Karpas-422 (cell line): ENCODE results near the gene RAD9A. TPM values are rescaled to one million over a fixed set of nuclear protein-coding genes. Genes with fewer than 3 reads are reported as not detected.

Experiments used
- DNase-seq: peaks from one replicate; pipeline ENCODE4 v3.0.0-alpha.2; 2015
- H2AFZ ChIP-seq: fragments of 200-600 bp; sonication (generic); 2 replicates; pipeline ENCODE4 v1.6.1; 2014; ENCODE audit warnings: antibody characterized with exemption, low read length, mixed read lengths
- H3K27ac ChIP-seq: fragments of 200-600 bp; sonication (generic); 2 replicates; pipeline ENCODE4 v1.5.1; 2014; ENCODE audit warnings: mild to moderate bottlenecking, low read length, moderate library complexity
- H3K27me3 ChIP-seq: fragments of 200-600 bp; sonication (generic); 2 replicates; pipeline ENCODE4 v1.6.1; 2014; ENCODE audit warnings: low read length, mixed read lengths
- H3K36me3 ChIP-seq: fragments of 200-600 bp; sonication (generic); 2 replicates; pipeline ENCODE4 v1.6.1; 2014; ENCODE audit warnings: low read length, mixed read lengths; ENCODE audit not compliant: insufficient read depth
- H3K4me1 ChIP-seq: fragments of 200-600 bp; sonication (generic); 2 replicates; pipeline ENCODE4 v1.6.1; 2014; ENCODE audit warnings: mild to moderate bottlenecking, low read length, mixed read lengths
- H3K4me2 ChIP-seq: fragments of 200-600 bp; sonication (generic); 2 replicates; pipeline ENCODE4 v1.6.1; 2014; ENCODE audit warnings: low read length, low read depth, mild to moderate bottlenecking; ENCODE audit not compliant: poor library complexity, severe bottlenecking
- H3K4me3 ChIP-seq: fragments of 200-600 bp; sonication (generic); 2 replicates; pipeline ENCODE4 v1.5.1; 2014; ENCODE audit warnings: mild to moderate bottlenecking, antibody characterized with exemption, low read length, mixed read lengths
- H3K79me2 ChIP-seq: fragments of 200-600 bp; sonication (generic); 2 replicates; pipeline ENCODE4 v1.6.1; 2014; ENCODE audit warnings: mild to moderate bottlenecking, low read length, mixed read lengths
- H3K9ac ChIP-seq: fragments of 200-600 bp; sonication (generic); 2 replicates; pipeline ENCODE4 v1.6.0; 2014; ENCODE audit warnings: low read length
- H3K9me2 ChIP-seq: fragments of 200-600 bp; sonication (generic), shearing (Covaris generic); replicated peaks from 2 replicates; pipeline ENCODE4 v1.6.0; 2014; ENCODE audit warnings: mild to moderate bottlenecking, low read length, moderate library complexity; ENCODE audit not compliant: insufficient read depth
- H3K9me3 ChIP-seq: fragments of 300-700, 200-600 bp; sonication (generic); 2 replicates; pipeline ENCODE4 v1.6.1; 2014; ENCODE audit warnings: low read length, mixed read lengths
- H4K20me1 ChIP-seq: fragments of 200-600 bp; sonication (generic); 2 replicates; pipeline ENCODE4 v1.6.1; 2014; ENCODE audit warnings: mild to moderate bottlenecking, antibody characterized with exemption, low read length, low read depth; ENCODE audit not compliant: insufficient read depth
- total RNA-seq: library from RNA; depleted of rRNA; stranded (reverse); fragments of >200 nt; shearing (Covaris generic); gene quantifications from 2 replicates; pipeline ENCODE4 v1.2.3, GENCODE V29; 2014; ENCODE audit warnings: low replicate concordance

The RAD9A gene
- total RNA-seq, 1 experiment from 2014 or later, result 14.8 TPM

DNA sequence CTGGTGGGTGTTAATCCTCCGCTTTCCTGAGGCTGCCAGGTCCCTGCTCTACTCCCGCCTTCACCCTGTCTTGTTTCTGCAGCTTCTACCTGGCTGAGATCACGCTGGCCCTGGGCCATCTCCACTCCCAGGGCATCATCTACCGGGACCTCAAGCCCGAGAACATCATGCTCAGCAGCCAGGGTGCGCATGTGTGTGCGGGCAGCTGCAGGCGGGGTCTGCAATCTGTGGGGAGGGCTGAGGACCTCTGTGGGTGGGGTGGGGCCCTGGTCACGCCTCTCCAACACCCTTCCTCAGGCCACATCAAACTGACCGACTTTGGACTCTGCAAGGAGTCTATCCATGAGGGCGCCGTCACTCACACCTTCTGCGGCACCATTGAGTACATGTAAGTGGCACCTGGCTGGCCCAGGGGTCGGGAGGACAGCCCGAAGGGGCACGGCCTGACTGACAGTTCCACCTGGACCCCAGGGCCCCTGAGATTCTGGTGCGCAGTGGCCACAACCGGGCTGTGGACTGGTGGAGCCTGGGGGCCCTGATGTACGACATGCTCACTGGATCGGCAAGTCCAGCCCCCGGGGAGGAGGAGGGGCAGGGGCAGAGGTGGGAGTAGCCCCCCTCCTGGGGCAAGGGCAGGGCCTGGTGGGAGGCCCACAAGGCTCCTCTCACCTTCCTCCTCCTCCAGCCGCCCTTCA, 41.0 kb downstream of the RAD9A start:
- no peaks in the 10 kb centered on the region for H3K9me2 ChIP-seq
- peaks cover 7% of the 10 kb centered on the region; the same call in 1 of the 2 replicates for H4K20me1 ChIP-seq
- peak overlapping the region; percentile 100 for H3K27ac ChIP-seq
- peaks cover 30% of the 10 kb centered on the region for H3K79me2 ChIP-seq
- H3K27me3 ChIP-seq, result no peaks in the 10 kb centered on the region
- peaks cover 56% of the 10 kb centered on the region for H3K4me1 ChIP-seq
- peaks cover 5% of the 10 kb centered on the region; the same call in 1 of the 2 replicates for H3K36me3 ChIP-seq
- no peaks in the 10 kb centered on the region for H3K9me3 ChIP-seq
- no peak for DNase-seq
- H3K4me3 ChIP-seq, result no peak overlapping the region
- H3K4me2 ChIP-seq, result peak overlapping the region; percentile 73
- H3K9ac ChIP-seq, result peak overlapping the region; percentile 95; the same call in 1 of the 2 replicates
- H2AFZ ChIP-seq, result no peak overlapping the region

DNA sequence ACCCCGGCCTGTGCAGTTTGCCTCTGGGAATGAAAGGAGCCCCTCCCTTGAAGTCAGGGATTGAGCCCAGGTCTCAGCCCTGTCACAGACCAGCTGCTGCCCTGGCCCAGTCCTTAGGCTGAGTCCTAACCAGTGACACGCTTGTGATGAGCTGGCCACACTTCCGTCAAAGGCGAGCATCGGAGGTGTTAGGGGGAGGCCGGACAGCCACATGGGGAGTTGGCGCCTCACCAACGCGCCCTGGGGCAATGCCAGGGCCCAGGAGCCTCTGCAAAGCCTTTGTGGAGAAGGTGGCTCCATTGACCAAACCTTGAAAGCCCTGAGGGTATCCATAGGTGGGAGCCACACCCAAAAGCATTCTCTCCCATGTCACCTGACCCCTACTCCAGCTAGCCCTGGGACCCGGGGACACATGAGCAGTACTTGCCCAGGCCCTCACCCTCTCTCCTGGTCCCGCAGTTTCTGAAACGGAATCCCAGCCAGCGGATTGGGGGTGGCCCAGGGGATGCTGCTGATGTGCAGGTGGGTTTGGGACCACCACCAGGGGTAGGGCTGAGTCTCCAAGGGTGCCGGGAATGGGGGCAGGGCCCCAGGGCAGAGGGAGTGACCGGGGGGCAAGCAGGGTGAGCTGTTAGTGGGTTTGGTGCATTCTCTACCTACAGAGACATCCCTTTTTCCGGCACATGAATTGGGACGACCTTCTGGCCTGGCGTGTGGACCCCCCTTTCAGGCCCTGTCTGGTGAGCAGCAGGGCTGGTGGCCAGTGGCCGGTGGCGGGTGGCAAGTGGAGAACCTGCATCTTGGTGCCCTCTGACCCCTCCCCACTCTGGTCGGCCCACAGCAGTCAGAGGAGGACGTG, 42.0 kb downstream of the RAD9A start:
- Histone ChIP-seq H3K9ac (peak overlapping the region; percentile 95), H3K4me3 (peak overlapping the region; percentile 86; the same call in 1 of the 2 replicates), H3K27me3 (no peaks in the 10 kb centered on the region), H3K9me2 (no peaks in the 10 kb centered on the region), H3K4me1 (peaks cover 64% of the 10 kb centered on the region), H4K20me1 (peaks cover 7% of the 10 kb centered on the region; the same call in 1 of the 2 replicates), H2AFZ (no peak overlapping the region), H3K4me2 (peak overlapping the region; percentile 73), H3K9me3 (no peaks in the 10 kb centered on the region), H3K36me3 (peaks cover 5% of the 10 kb centered on the region; the same call in 1 of the 2 replicates), H3K27ac (peak overlapping the region; percentile 100), H3K79me2 (peaks cover 28% of the 10 kb centered on the region)
- DNase-seq, result peak; percentile 68

DNA sequence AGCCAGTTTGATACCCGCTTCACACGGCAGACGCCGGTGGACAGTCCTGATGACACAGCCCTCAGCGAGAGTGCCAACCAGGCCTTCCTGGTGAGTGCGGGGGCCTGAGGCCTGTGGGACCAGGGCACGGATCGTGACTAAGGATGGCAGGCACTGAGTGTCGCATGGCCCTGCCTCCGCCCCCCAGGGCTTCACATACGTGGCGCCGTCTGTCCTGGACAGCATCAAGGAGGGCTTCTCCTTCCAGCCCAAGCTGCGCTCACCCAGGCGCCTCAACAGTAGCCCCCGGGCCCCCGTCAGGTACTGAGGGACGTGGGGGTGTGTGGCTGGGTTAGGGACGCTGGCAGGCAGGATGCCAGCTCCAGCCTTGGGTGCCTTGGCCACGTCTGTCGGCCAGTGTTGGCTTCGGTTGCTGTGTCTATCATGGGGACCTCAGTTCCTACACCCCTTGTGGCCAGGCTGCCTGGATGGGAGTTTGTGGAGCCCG, 42.7 kb downstream of the RAD9A start:
- no peaks in the 10 kb centered on the region for H3K9me3 ChIP-seq
- peak overlapping the region; percentile 100 for H3K27ac ChIP-seq
- H3K79me2 ChIP-seq, result peaks cover 28% of the 10 kb centered on the region
- no peak overlapping the region for H2AFZ ChIP-seq
- H3K4me2 ChIP-seq, result peak overlapping the region; percentile 73
- H3K36me3 ChIP-seq, result peaks cover 5% of the 10 kb centered on the region; the same call in 1 of the 2 replicates
- peaks cover 66% of the 10 kb centered on the region for H3K4me1 ChIP-seq
- peak; percentile 73 for DNase-seq
- H3K27me3 ChIP-seq, result no peaks in the 10 kb centered on the region
- no peaks in the 10 kb centered on the region for H3K9me2 ChIP-seq
- H4K20me1 ChIP-seq, result peaks cover 7% of the 10 kb centered on the region; the same call in 1 of the 2 replicates
- peak overlapping the region; percentile 86; the same call in 1 of the 2 replicates for H3K4me3 ChIP-seq
- peak overlapping the region; percentile 95 for H3K9ac ChIP-seq

DNA sequence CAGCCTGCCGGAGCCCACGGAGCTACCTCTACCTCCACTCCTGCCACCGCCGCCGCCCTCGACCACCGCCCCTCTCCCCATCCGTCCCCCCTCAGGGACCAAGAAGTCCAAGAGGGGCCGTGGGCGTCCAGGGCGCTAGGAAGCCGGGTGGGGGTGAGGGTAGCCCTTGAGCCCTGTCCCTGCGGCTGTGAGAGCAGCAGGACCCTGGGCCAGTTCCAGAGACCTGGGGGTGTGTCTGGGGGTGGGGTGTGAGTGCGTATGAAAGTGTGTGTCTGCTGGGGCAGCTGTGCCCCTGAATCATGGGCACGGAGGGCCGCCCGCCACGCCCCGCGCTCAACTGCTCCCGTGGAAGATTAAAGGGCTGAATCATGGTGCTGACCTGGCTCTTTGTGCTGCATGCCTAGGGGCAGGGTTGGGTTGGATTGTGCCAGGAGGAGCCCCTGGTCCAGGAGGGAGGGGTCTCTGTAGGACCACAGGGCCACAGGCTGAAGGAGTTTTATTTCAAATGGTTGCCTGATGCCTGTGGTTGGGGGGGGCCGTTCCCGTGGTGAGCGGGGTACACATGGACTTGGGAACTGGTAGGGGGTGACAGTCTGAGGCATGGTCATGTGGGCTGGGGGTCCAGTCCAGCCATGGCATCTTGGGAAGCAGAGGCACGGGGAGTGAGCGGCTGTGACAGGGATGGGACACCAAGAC, 43.4 kb downstream of the RAD9A start:
- Histone ChIP-seq H3K4me3 (peak overlapping the region; percentile 86; the same call in 1 of the 2 replicates), H3K79me2 (peaks cover 24% of the 10 kb centered on the region), H3K4me1 (peaks cover 63% of the 10 kb centered on the region), H3K9ac (peak overlapping the region; percentile 95), H4K20me1 (peaks cover 7% of the 10 kb centered on the region; the same call in 1 of the 2 replicates), H3K9me3 (no peaks in the 10 kb centered on the region), H3K9me2 (no peaks in the 10 kb centered on the region), H2AFZ (no peak overlapping the region), H3K27ac (peak overlapping the region; percentile 100), H3K4me2 (peak overlapping the region; percentile 73), H3K36me3 (peaks cover 5% of the 10 kb centered on the region; the same call in 1 of the 2 replicates), H3K27me3 (no peaks in the 10 kb centered on the region)
- DNase-seq, result peak; percentile 78

DNA sequence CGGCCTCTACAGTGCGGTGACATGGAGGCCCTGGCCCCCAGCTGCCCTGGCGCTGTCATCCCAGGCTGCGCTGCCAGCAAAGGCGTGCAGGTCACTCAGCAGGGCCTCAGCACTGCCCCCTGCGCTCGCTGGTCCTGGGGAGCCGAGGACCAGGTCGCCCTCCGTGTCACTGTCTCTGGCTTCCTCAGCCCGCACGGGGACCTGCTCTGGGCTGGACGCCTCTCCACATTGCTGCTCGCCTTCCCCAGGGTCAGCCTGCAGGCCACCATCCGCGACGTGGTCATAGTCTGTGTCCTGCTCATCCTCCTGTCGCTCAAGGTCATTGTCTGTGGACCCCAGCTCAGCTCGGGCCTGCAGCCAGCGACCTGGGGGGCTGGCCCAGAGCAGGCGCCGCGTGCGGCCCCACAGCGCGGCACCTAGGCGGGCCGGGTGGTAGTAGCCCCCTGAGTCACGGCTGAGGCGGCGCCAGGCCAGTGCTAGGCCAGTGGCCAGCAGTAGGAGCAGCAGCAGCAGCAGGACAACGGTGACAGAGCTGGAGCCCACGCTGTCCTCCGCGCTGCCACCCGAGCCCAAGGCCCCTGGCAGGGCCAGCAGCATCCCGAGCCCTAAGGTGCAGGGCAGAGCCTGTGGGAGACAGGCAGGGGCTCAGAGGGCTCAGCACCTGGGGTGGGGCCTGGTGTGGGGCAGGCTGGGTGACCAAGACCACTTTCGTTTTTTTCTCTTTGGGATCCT, 44.1 kb downstream of the RAD9A start:
- peaks cover 7% of the 10 kb centered on the region; the same call in 1 of the 2 replicates for H4K20me1 ChIP-seq
- H3K9me2 ChIP-seq, result no peaks in the 10 kb centered on the region
- H3K79me2 ChIP-seq, result peaks cover 24% of the 10 kb centered on the region
- H3K36me3 ChIP-seq, result peaks cover 5% of the 10 kb centered on the region; the same call in 1 of the 2 replicates
- no peaks in the 10 kb centered on the region for H3K9me3 ChIP-seq
- H3K27me3 ChIP-seq, result no peaks in the 10 kb centered on the region
- H2AFZ ChIP-seq, result no peak overlapping the region
- H3K4me3 ChIP-seq, result peak overlapping the region; percentile 86
- peak overlapping the region; percentile 73 for H3K4me2 ChIP-seq
- peak overlapping the region; percentile 95 for H3K9ac ChIP-seq
- peaks cover 69% of the 10 kb centered on the region for H3K4me1 ChIP-seq
- H3K27ac ChIP-seq, result peak overlapping the region; percentile 100
- no peak for DNase-seq

DNA sequence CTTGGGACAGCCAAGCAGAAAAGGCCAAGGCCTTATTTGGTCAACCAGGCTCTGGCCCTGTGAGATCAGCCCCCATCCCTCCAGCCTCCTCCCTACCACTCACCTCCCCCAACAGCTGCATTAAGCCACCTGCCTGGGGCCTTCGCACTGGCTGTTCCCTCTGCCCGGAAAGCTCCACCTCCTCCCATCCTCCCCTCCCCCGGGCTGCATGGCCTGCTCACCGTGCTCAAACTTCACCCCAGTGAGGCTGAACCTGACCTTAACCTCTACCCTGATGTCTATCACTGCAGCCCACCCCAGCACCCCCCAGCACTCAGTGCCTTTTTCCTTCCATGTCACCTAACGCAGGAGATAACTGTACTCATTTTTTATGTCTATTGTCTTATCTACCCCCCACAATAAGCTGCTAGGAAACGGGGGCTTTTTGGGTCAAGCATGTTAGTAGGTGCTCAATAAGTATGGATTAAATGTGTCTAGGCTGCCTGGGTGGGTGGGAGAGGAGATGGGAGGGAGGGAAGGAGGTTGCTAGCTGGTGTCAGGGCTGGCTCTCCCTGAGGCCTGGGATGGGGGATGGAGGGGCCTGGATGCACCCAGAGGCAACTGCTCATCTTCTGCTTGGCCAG, 44.8 kb downstream of the RAD9A start:
- H3K79me2 ChIP-seq, result peaks cover 24% of the 10 kb centered on the region
- peaks cover 69% of the 10 kb centered on the region for H3K4me1 ChIP-seq
- H3K4me3 ChIP-seq, result peak overlapping the region; percentile 86
- H2AFZ ChIP-seq, result no peak overlapping the region
- no peaks in the 10 kb centered on the region for H3K9me3 ChIP-seq
- peaks cover 7% of the 10 kb centered on the region; the same call in 1 of the 2 replicates for H4K20me1 ChIP-seq
- H3K4me2 ChIP-seq, result peak overlapping the region; percentile 73
- H3K9me2 ChIP-seq, result no peaks in the 10 kb centered on the region
- peak; percentile 96 for DNase-seq
- H3K27me3 ChIP-seq, result no peaks in the 10 kb centered on the region
- peak overlapping the region; percentile 95 for H3K9ac ChIP-seq
- peak overlapping the region; percentile 100 for H3K27ac ChIP-seq
- H3K36me3 ChIP-seq, result peaks cover 5% of the 10 kb centered on the region; the same call in 1 of the 2 replicates
